Measurements from ENCODE around the gene CRB3.

Gene CRB3

DNA sequence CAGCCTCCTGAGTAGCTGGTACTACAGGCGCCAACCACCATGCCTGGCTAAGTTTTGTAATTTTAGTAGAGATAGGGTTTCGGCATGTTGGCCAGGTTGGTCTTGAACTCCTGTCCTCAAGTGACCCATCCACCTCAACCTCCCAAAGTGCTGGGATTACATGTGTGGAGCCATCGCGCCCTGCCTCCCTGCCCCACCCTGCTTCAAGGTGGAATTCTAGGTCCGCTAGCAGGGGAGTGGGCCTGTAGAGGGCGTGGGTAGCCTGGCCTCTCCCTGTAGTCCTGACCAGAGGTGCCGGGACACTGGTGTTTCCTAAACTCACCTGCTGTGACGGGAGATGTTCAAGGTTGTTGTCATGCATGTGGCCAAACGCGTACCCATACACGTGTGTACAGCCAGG, 30.9 kb upstream of the CRB3 start:
- DNase-seq: no peak

DNA sequence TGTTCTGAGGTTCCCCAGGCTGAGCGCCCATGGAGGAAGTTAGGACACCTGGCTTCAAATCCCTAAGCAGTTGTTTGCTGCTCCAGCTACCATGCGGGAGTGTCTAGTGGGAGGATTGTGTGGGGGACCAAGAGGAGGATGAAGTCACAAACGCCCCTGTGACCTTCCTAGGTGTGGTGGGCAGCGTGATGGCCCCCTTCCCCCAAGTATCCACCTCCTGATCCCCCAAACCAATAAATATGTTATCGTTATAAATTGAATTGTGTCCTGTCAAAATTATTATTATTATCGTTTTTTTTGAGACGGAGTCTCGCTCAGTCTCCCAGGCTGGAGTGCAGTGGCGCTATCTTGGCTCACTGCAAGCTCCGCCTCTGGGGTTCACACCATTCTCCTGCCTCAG, 30.4 kb upstream of the CRB3 start, which contains the start of gene SLC25A41:
Gene SLC25A41 (minus strand): TSS at position 101 of the 400 bp plus-strand sequence. CDS start 70 bp downstream, at position 31.
- no peak for DNase-seq

DNA sequence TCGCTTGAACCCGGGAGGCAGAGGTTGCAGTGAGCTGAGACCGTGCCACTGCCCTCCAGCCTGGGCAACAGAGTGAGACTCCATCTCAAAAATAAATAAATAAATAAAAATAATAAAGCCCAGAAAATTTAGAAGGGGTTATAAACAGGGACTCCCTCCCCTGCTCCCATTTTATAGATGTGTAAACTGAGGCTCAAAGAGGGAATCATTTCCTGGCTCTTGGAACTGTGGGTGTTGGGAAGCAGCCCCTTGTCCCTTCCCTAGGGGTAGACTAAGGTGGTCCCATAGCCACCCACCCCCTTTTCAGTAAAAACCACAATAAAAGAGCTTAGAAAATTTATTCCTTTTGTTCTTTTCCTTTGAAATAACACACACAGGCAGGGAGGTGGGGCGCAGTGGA, 24.3 kb upstream of the CRB3 start:
- no peak for DNase-seq

DNA sequence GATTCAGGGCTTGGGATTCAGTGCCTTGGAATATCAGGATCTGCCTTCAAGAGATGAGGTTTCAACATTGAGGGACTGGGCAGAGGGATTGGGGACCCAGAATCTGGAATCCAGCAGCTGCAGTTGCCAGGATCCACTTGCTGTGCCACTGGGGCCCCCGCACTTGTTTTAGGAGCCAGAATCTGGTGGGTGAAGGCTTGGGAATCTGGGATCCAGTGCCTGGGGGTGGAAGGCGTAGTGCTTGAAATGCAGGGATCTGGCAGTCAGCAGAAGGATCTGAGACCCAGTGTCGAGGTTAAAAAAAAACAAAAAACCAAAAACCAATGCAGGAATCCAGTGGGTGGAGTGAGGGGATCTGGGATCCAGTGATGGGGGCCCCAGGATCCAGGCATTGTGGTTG, 23.2 kb upstream of the CRB3 start:
- DNase-seq: no peak

DNA sequence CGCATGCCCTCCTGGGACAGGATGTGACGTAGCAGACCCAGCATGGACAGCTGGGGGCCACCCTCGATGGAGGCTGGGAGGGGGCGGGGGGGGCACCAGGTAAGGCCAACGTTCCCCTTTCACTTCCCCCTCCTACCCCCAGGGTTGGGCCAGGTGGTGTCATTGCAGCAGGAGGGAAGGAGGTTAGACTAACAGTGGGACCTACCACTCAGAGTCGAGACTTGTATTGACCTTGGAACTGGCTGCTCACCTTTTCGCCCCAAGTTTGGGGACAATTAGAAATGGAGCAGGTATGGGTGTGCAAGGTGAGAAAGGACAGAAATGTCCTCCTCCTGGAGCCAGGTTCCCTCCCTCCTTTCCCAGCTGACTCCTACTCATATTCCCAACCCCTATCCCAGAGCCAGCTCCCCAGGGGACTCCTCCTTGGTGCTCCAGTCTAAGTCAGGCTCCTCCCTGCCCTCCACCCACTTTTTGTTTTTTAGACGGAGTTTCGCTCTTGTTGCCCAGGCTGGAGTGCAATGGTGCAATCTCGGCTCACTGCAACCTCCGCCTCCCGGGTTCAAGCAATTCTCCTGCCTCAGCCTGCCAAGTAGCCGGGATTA, 21.9 kb upstream of the CRB3 start:
- DNase-seq: no peak

DNA sequence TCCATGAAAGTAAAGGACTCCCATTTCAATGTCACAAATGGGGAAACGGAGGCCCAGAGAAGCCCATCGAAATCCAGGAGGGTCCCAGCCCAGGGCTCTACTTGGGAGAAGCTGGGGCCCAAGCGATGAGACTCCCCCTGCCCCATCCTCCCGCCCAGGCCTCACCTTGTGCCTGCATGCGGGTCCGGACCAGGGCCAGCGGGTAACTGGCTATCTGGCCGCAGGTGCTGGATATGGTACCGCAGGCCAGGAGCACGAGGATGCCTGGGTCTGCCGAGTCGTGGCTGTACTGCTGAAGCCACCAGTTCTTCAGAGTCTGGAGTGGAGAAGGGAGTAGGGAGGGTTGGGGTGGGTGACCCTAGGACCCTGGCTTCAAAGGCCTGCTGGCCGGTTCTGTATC, 20.1 kb upstream of the CRB3 start:
- no peak for DNase-seq

DNA sequence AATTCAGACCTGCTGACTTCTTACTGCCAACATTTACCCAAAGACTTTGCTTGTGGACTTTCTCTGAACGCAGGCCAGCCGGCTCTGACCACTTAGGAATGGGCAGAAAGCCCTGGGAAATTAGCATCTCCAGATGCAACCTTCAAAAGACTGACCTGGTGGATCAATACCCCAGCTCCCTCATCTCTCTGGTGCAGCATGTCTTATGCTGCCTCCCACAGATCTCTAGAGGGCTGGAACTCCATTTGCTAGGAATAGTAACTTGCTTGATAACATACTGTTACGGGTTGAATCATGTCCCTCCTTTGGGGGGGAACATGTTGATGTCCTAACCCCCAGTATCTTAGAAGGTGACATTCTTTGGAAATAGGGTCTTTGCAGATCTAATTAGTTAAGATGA, 17.6 kb upstream of the CRB3 start:
- DNase-seq: no peak

DNA sequence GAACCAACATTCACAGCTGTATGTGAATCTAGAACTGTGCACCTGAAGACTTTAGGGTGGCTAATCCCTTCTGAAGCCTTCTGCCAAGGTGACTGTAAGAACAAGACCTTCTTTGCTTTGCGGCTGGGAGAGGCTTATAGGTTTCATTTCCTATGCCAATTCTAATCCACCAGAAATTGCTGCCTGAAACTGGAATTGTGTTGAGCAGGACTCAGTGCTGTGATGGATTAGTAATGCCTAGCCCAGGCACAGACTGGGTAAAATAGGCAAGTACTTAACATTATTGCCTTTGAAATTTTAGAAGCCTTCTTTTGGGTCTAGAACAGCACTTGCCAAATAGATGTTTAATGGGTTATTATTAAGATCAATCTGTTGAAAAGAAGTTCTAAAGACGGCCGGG, 16.0 kb upstream of the CRB3 start:
- DNase-seq: no peak

DNA sequence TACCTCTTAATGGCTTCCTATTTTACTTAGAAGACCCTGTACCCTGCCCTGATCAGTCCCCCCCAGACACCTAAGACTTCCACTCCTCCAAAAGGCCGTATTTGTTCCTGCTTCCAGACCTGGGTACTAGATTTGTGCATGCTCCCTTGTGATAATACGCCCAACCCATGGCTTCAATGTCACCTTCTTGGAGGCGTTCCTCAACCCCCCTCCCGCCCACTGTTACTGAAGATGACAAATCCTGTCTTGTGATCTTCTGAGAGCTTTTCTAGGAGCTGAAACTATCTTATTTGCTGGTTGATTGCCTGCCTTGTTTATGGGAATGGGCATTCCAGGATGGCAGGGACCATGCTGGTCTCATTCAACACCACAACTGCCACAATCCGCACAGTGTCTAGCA, 13.9 kb upstream of the CRB3 start:
- no peak for DNase-seq

DNA sequence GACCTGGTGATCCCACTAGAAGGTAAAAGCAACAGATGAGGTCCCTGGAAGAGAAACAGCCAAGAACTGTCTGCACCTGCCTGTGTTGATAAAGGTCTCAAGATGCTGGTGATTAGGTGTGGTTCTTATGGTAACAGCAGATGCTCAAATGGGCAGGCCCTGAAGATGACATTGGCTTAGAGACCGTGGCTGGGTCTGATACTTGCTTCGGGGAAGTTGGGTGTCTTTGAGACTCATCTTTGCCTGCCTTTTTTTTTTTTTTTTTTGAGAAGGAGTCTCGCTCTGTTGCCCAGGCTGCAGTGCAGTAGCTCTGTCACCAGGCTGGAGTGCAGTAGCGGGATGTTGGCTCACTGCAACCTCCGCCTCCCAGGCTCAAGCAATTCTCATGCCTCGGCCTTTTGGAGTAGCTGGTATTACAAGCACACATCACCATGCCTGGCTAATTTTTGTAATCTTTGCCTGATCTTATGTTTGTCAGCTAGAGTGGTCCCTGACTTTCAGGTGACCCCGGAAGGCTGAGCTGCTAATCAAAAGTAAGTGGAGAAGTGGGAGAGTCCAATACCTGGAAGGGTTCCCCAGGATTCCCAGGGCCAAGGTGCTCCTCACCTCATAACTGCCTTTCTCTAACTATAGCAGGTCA, 12.4 kb upstream of the CRB3 start:
- DNase-seq: no peak

DNA sequence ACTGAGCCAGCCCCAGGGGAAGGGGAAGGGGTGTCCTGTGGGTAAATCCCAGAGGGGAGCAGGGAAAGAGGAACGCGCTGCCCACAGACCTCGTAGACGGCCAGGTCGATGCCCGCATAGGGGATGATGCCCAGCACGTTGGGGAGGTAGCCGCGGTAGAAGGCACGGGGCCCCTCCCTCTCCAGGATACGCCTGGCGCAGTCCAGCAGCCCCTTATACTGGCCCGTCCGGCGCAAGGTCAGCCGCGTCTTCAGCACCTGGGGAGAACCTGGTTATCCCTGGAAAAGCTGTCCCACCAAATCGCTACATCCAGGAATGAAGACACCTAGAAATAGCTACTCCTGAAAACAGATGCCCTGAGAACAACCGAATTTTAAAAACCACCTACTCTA, 11.9 kb upstream of the CRB3 start:
- DNase-seq: no peak

DNA sequence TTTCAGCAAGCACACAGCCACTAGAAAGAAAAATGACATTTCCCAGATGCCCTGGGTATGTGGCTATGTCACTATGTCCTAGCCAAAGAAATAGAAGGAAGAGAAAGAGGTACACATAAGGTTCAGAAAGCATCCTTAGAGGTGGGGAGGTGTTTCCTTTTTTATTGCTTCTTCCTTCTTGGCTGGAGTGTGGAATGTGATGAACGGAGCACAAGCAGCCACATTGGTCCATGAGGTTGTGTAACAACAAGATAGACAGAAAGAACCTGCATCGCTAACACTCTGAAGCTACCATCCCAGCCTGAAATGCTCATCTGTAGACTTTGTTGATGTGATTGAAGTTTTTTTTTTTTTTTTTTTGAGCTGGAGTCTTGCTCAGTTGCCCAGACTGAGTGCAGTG, 11.2 kb upstream of the CRB3 start:
- DNase-seq: no peak

DNA sequence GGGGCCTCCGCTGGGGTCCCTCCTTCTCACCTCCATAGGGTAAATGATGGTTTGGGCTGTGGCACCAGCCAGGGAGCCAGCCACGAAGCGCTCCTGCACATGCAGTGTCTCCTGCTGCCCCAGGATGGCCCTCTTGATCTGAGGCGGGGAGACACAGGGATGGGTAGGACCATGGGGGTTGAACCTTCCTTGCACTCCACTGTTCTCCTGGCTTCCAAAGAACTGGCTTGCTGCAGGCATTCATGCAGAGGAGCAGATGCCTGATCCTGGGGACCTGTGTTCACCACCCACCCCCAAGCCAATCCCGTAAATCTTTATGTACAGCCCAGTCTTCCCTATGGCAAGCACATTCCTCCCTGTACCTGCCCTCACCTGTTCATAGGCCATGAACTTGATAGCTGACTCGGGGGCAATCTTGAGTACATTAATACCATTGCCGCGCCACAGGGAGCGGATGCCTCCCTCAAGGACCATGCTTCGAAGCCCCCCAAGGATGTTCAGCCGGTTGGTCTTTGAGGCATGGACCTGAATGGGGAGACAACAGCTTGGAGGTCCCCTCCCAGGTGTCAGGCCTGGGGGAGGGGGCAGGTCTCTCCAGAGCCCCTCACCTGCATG, 10.0 kb upstream of the CRB3 start:
- DNase-seq: no peak

DNA sequence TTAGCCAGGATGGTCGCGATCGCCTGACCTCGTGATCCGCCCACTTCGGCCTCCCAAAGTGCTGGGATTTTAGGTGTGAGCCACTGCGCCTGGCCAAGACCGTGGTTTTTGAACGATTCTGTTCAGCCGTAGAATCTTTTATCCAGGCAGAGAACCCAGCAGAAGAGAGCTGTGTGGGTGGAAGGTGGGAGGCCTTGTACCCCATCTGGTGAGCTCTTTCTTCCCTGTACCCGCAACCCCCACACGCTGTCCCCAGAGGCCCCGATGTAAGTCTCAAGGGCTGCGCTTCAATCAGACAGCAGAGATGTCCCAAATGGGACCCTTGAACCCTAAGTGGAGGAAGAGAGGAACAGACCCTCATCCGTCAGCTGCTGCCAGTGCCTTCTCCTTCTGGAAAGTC, 8.1 kb upstream of the CRB3 start:
- DNase-seq: no peak

DNA sequence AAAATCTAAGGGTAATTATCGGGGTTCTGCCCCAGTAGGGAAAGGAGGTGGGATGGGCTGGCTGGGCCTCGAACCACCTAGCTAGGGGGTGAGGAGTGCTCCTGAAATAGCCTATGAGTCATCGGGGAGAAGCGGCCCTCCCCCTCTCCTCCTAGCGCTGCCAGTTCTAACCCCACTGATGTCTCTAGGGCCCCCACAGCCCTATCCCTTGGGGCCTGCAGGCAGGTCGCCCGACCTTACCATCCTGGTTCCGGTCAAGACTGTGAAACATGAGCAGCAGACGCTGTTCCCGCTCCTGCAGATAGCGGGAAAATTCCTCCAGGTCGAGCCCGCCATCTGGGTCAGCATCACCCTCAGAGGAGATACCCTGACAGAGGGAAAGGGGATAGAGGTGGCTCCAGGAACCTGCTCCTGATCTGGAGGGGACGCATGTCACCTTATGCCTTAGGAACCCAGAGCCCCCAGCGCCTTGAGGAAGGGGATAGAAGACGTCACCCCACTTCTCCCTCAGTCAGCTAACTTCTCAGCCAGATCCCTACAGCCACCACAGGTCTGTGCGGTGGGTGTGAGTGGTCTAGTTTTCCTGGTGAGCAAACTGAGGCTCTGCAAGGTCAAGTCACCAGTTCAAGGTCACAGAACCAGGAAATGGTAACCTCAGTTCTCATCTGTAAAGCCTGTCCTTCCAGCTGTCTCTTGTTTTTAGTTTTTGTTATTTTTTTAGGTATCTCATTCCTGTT, 5.9 kb upstream of the CRB3 start:
- DNase-seq: no peak

DNA sequence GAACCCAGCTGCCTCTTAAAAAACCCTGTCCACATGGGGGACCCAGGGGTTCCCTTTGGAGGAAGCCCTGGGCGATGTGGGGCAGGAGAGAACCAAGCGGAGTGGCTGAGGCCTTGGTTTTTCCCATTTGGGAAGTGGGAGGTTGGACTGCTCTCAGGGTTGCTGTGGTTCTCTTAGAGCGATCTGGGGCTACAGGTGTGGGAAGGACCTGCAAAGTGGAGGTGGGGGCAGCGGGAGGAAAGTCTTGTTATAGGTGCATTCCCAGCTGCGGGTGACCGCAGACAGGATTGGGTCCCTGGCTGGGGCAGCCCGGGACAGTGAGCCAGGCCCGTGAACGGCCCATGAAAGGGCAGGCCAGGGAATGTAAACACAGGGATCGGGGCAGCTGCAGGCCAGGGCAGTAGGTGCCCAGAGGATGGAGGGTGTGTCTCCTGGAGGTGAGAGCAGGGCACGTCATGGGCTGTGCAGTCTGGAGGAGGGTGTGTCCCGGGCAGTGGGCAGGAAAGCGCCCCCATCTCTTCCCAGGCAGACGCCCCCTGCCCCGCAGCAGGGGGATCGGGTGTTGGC, 5.3 kb upstream of the CRB3 start:
- DNase-seq: no peak

DNA sequence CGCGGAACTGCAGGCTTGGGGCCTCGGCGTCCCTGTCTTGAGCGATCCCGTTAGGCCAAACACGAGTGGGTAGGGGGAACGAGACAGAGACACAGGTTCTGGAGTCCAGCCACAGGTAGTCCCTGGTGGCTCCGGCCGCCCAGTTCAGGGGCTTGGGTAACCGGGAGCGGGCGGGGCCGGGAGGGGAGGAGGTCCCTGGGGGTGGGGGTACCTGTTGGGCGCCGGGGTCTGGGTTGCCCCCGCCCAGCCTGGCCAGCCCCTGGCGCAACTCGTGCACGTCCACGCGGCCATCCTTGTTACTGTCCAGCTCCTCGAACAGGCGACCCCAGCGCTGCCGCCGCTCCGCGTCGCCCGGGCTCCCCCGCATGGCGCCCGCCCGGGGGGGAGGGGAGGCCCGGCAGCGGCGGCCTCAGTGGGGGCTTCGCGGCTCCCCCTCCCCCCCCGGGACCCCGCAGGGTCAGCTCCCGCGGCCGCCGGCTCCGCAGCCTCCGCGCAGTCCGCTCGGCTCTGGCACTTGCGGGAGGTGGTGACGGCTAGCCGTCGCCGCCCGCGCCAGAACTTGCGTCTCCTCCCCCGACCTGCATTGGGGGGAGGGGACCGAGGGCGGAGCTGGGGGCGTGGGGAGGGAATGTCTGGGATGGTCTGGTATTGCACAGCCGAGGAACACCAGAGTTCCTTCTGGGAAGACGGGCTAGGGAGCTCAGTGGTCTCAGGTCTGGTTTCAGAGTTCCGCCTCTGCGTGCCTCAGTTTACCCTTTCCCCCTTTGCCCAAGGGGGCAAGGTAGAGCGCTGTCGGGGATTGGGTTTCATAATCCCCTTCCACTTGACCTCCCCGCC, 4.6 kb upstream of the CRB3 start, which contains the start of gene SLC25A23:
Gene SLC25A23 (minus strand): TSS at position 531 of the 837 bp plus-strand sequence. CDS start 164 bp downstream, at position 367.
- DNase-seq: no peak

DNA sequence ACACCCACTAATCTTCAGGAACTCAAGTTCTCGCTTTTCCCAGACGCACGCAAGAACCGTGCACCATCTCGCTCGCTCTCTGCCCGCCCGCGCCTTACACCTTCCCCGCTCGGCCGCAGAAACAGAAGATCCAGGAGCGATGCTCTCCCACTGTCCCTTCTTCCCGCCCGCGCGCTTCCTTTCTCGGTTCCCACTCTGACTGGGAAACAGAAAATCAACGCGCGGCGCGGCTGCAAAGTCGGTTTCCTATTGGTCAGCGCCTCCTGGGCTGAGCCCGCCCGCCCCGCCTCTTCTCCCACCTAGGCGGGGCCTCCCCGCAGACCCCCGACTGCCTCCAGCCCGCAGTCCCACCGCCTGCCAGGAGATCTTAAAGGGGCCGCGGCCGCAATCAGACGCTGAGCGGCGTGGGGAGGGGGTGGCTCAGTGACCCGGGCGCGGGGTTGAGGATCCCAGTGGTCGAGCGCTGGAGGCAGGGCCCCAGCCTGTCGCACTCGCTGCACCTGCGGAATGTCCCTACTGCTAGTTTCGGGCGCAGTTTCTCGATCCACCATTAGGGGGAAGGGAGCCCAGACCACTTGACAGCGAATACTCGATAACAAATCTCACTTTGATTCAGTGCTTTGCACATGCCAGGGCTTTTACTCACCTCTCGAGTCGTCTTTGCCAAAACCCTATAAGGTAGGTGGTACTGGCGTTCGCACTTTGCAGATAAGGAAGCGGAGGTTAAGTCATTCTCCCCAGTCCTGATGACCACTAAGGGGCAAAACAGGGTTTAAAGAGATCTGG, 3.8 kb upstream of the CRB3 start:
- peak; percentile 86 for DNase-seq

DNA sequence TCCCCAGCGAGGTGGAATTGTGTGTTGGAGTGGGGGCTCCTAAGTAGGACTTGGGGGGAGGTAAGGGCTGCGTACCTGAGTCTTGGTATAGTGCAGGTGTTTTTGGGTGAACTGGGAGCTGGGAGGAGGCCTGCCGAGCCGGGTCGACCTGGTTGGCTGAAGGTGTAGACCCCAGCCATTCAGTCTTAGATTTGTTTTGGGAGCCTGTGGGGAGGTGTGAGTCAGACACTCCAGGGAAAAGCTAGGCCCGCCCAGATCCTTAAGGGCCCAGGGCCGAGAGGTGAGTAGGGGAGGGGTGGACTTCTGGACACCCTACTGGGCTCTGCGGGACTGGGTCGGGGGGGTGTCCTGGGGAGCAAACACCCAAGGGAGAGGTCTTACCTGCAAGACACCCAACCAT, 935 bp downstream of the CRB3 start:
- DNase-seq: no peak

DNA sequence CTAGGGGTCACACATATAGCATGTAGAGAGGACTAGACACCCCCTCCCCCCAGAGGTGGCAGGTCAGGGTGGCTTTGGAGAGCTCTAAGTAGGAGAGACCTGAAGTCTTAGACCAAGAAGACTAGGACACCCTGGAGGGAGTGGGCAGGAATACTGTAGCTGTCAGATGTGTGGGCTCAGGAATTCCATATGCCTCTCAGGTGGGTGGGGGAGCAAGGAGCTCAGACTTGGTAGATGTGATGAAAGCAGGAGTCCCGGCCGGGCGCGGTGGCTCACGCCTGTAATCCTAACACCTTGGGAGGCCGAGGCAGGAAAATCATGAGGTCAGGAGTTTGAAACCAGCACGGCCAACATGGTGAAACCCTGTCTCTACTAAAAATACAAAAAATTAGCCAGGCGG, 1.6 kb downstream of the CRB3 start:
- no peak for DNase-seq

DNA sequence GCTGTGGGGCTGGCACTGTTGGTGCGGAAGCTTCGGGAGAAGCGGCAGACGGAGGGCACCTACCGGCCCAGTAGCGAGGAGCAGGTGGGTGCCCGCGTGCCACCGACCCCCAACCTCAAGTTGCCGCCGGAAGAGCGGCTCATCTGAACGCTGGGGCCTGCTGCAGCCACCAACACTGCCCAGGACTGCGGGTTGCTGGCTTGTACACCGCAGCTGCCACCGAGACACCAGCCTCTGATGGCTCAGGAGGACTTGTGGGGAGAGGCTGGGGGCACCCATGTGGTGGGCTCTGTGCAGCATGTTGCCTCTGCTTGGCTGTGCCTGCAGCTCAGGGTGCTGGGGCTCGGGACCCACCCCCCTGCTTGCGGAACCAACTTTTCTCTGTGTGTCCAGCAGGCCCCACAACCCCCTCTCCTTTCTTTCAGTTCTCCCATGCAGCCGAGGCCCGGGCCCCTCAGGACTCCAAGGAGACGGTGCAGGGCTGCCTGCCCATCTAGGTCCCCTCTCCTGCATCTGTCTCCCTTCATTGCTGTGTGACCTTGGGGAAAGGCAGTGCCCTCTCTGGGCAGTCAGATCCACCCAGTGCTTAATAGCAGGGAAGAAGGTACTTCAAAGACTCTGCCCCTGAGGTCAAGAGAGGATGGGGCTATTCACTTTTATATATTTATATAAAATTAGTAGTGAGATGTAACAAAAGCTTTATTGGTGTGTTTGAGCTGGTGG, 2.6 kb downstream of the CRB3 start:
- DNase-seq: no peak

Measured in activated gamma-delta T cell (primary cell).